ENCODE results near the gene PLAC1. TPM values are rescaled to one million over a fixed set of nuclear protein-coding genes. Genes with fewer than 3 reads are reported as not detected.

The PLAC1 gene
- total and polyA plus RNA-seq, 5 donors from 2014 or later: not detected

DNA sequence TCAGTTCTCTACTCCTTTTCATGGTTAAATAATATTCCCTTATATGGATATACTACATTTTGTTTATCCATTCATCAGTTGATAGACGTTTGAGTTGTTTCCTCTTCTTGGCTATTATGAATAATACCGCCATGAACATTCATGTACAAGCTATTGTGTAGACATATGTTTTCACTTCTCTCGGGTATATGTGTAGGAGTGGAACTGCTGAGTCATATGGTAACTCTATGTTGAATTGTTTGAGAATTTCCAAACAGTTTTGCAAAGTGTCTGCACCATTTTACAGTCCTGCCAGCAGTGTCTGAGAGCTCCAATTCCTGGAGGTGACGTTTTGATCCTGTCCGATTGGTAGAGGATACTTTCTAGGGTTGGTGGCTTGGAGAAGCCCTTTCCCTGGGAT, 23.6 kb downstream of the PLAC1 start:
- Histone ChIP-seq H3K36me3 (ENCODE audit: control insufficient read depth, insufficient read depth, low read length) (no peaks in the 10 kb centered on the region), H3K27me3 (ENCODE audit: control insufficient read depth, insufficient read depth, low read length) (no peaks in the 10 kb centered on the region), H3K4me3 (ENCODE audit: low read depth, low read length) (no peak overlapping the region), H3K9me3 (ENCODE audit: control insufficient read depth in 2 of 2, low read length in 2 of 2) (no peaks in the 10 kb centered on the region), H3K27ac (ENCODE audit: insufficient read depth, low read length, poor library complexity, severe bottlenecking) (no peak overlapping the region), H3K4me1 (ENCODE audit: control insufficient read depth, insufficient read depth, low read length, poor library complexity, severe bottlenecking) (no peaks in the 10 kb centered on the region)
- ATAC-seq (ENCODE audit: low read depth in 2 of 2) (no peak), DNase-seq (no peak)
- Mint-ChIP-seq H3K9me3 (peaks cover 0 to 2% (median 0%) of the 10 kb centered on the region in 7 donors), H3K4me1 (no peaks in the 10 kb centered on the region), H3K36me3 (no peaks in the 10 kb centered on the region), H3K27me3 (no peaks in the 10 kb centered on the region), H3K4me3 (no peak overlapping the region), H3K27ac (no peak overlapping the region)

DNA sequence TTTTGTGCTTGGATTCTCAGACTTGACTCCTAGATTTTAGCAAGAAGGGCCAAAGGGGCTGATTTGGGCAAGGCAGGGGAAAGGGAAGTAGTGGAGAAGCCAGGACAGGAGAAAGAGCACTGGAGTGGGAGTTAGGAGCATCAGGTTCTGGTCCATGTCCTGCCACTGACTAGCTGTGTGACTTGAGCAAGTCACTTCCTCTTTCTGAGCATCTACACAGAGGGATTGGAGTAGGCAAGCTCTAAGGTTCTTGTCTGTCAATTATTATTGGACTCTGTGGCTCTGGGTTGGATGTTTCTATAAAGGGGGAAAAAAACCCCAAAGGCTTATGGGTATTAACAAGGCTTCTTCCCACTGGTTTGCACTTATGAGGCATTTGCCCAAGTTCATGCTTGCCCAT, 24.4 kb downstream of the PLAC1 start:
- H3K9me3 Mint-ChIP-seq: peaks cover 0 to 2% (median 0%) of the 10 kb centered on the region in 7 donors
- H3K4me3 ChIP-seq (ENCODE audit: low read depth, low read length): no peak overlapping the region
- H3K27ac Mint-ChIP-seq: no peak overlapping the region

DNA sequence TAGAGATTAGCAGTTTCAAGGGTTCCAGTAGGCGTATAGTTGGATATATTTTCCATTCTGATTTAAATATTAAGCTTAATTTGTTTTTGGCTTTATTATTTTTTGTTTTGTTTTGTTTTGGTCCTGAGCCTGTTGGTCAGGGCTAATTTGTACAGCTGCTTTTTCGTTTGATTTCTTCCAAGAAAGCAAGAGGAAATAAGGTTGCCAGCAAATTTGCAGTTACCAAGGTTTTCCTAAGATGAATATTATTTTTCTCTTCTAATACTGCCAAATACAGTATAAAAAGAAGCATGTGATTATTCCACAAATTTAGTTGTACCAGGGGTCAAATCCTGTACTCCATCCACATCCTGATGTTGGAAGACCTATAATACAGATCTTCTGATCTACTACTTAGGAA, 24.9 kb downstream of the PLAC1 start:
- no peaks in the 10 kb centered on the region for H3K27me3 ChIP-seq (ENCODE audit: control insufficient read depth, insufficient read depth, low read length)
- Mint-ChIP-seq H3K9me3 (peaks cover 0 to 2% (median 0%) of the 10 kb centered on the region in 7 donors), H3K36me3 (no peaks in the 10 kb centered on the region), H3K27ac (no peak overlapping the region), H3K4me1 (no peaks in the 10 kb centered on the region), H3K4me3 (no peak overlapping the region), H3K27me3 (no peaks in the 10 kb centered on the region)
- DNase-seq: no peak
- no peaks in the 10 kb centered on the region for H3K36me3 ChIP-seq (ENCODE audit: control insufficient read depth, insufficient read depth, low read length)
- H3K9me3 ChIP-seq (ENCODE audit: control insufficient read depth in 2 of 2, low read length in 2 of 2): no peaks in the 10 kb centered on the region
- H3K27ac ChIP-seq (ENCODE audit: insufficient read depth, low read length, poor library complexity, severe bottlenecking): no peak overlapping the region
- no peak for ATAC-seq (ENCODE audit: low read depth in 2 of 2)
- no peak overlapping the region for H3K4me3 ChIP-seq (ENCODE audit: low read depth, low read length)
- H3K4me1 ChIP-seq (ENCODE audit: control insufficient read depth, insufficient read depth, low read length, poor library complexity, severe bottlenecking): no peaks in the 10 kb centered on the region

More for the DNA sequence above, 24.4 kb downstream of the PLAC1 start:
- ATAC-seq (ENCODE audit: low read depth in 2 of 2): no peak
- Mint-ChIP-seq H3K4me3 (no peak overlapping the region), H3K27me3 (no peaks in the 10 kb centered on the region), H3K36me3 (no peaks in the 10 kb centered on the region), H3K4me1 (no peaks in the 10 kb centered on the region)
- Histone ChIP-seq H3K27me3 (ENCODE audit: control insufficient read depth, insufficient read depth, low read length) (no peaks in the 10 kb centered on the region), H3K27ac (ENCODE audit: insufficient read depth, low read length, poor library complexity, severe bottlenecking) (no peak overlapping the region), H3K36me3 (ENCODE audit: control insufficient read depth, insufficient read depth, low read length) (no peaks in the 10 kb centered on the region), H3K9me3 (ENCODE audit: control insufficient read depth in 2 of 2, low read length in 2 of 2) (no peaks in the 10 kb centered on the region), H3K4me1 (ENCODE audit: control insufficient read depth, insufficient read depth, low read length, poor library complexity, severe bottlenecking) (no peaks in the 10 kb centered on the region)
- no peak for DNase-seq

DNA sequence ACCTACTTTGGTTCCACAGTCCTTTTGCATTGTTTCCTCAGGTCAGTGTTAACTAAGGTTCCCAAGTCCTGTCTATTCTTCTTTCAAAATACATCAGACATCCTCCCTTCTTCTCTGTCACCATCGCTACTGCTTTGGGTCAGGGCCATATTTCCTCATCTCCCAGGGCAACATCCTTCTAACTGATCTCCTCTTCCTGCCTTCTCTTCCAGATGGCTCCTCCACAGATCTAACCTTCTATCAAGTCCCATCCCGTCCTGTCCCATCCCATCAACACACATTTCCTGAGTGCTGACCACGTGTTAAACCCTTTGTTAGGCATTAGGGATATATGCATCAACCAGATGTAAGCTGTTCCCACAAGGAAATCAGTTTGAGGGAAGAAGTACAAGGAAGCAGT, 25.9 kb downstream of the PLAC1 start:
- Histone ChIP-seq H3K4me3 (ENCODE audit: low read depth, low read length) (no peak overlapping the region), H3K4me1 (ENCODE audit: control insufficient read depth, insufficient read depth, low read length, poor library complexity, severe bottlenecking) (no peaks in the 10 kb centered on the region), H3K9me3 (ENCODE audit: control insufficient read depth in 2 of 2, low read length in 2 of 2) (no peaks in the 10 kb centered on the region), H3K27ac (ENCODE audit: insufficient read depth, low read length, poor library complexity, severe bottlenecking) (no peak overlapping the region), H3K36me3 (ENCODE audit: control insufficient read depth, insufficient read depth, low read length) (no peaks in the 10 kb centered on the region), H3K27me3 (ENCODE audit: control insufficient read depth, insufficient read depth, low read length) (no peaks in the 10 kb centered on the region)
- no peak overlapping the region for H3K4me3 Mint-ChIP-seq
- DNase-seq (no peak), ATAC-seq (ENCODE audit: low read depth in 2 of 2) (no peak)
- no peaks in the 10 kb centered on the region for H3K36me3 Mint-ChIP-seq
- H3K4me1 Mint-ChIP-seq: no peaks in the 10 kb centered on the region
- H3K27ac Mint-ChIP-seq: no peak overlapping the region
- H3K27me3 Mint-ChIP-seq: no peaks in the 10 kb centered on the region
- H3K9me3 Mint-ChIP-seq: peaks cover 0 to 2% (median 0%) of the 10 kb centered on the region in 7 donors

DNA sequence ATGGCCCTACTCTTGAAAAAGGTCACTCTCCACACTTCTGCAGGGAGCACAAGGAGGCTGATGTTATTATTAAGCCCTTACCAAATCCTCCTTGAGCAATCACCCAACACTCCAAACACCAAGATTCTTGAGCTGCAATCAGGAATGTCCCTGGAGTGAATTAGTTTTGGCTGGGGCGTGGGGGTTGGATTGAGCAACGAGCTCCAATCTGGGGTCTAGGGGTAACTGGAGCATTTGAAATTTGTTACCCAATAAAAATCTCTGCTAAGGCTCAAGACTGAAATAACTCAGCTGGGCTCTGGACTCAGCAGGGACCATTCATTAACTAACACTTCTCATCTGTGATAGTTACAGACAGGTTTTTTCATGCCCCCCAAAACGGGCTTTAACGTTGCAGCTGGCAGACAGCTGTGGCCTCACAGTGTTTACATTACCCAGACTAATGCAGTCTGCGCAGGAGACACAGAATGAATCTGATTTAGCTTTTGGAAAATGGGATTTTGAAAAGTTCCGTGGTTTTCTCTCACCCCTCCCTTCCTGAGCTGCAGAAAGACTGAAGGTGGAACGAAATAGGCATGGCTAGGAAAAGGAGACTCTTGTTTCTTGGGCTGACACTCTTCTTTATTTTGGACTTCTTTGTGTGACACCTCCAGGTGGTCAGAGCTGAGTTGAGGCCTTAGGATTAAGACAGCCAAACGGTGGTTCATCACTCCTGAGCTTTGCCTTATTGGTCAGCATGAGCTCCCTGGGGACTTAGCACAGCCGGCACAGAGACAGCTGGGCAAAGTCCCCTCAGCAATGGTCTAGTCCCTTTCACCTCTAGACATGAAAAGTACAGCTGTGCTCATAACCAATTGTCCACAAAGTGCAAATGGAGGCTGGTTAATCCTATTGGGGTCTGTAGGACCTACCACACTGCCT, 26.6 kb downstream of the PLAC1 start:
- Mint-ChIP-seq H3K4me3 (no peak overlapping the region), H3K4me1 (no peaks in the 10 kb centered on the region), H3K27ac (no peak overlapping the region), H3K27me3 (no peaks in the 10 kb centered on the region), H3K36me3 (no peaks in the 10 kb centered on the region), H3K9me3 (peaks cover 0 to 2% (median 0%) of the 10 kb centered on the region in 7 donors)
- no peak for ATAC-seq (ENCODE audit: low read depth in 2 of 2)
- H3K4me3 ChIP-seq (ENCODE audit: low read depth, low read length): no peak overlapping the region
- H3K9me3 ChIP-seq (ENCODE audit: control insufficient read depth in 2 of 2, low read length in 2 of 2): no peaks in the 10 kb centered on the region
- DNase-seq: no peak
- H3K36me3 ChIP-seq (ENCODE audit: control insufficient read depth, insufficient read depth, low read length): no peaks in the 10 kb centered on the region
- H3K27me3 ChIP-seq (ENCODE audit: control insufficient read depth, insufficient read depth, low read length): no peaks in the 10 kb centered on the region
- H3K4me1 ChIP-seq (ENCODE audit: control insufficient read depth, insufficient read depth, low read length, poor library complexity, severe bottlenecking): no peaks in the 10 kb centered on the region
- no peak overlapping the region for H3K27ac ChIP-seq (ENCODE audit: insufficient read depth, low read length, poor library complexity, severe bottlenecking)

DNA sequence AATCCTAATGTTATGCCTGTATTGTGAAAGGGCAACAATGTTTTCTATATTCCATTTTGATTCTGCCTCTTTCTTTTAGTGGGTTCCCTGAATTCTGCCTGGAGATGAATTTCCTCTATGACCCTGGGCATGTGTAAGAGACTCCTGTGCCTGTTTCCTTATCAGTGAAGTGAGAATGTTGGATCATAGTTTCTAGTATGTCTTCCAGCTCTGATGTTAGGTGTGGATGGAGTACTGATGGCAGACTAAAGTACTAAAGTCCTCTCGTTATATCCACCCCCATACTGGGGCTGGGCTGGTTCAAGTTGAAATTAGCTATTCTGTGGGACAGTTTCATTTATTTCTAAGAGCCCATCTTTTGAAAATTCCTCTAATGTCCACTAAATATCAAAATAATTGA, 29.6 kb downstream of the PLAC1 start:
- no peak for ATAC-seq (ENCODE audit: low read depth in 2 of 2)
- no peaks in the 10 kb centered on the region for H3K4me1 Mint-ChIP-seq
- Histone ChIP-seq H3K4me1 (ENCODE audit: control insufficient read depth, insufficient read depth, low read length, poor library complexity, severe bottlenecking) (no peaks in the 10 kb centered on the region), H3K9me3 (ENCODE audit: control insufficient read depth in 2 of 2, low read length in 2 of 2) (no peaks in the 10 kb centered on the region), H3K27me3 (ENCODE audit: control insufficient read depth, insufficient read depth, low read length) (no peaks in the 10 kb centered on the region), H3K36me3 (ENCODE audit: control insufficient read depth, insufficient read depth, low read length) (no peaks in the 10 kb centered on the region), H3K27ac (ENCODE audit: insufficient read depth, low read length, poor library complexity, severe bottlenecking) (no peak overlapping the region), H3K4me3 (ENCODE audit: low read depth, low read length) (no peak overlapping the region)
- no peak overlapping the region for H3K27ac Mint-ChIP-seq
- no peak overlapping the region for H3K4me3 Mint-ChIP-seq
- DNase-seq: no peak
- peaks cover 6% of the 10 kb centered on the region for H3K27me3 Mint-ChIP-seq
- H3K9me3 Mint-ChIP-seq: peaks cover 0 to 2% (median 0%) of the 10 kb centered on the region in 7 donors
- H3K36me3 Mint-ChIP-seq: no peaks in the 10 kb centered on the region

DNA sequence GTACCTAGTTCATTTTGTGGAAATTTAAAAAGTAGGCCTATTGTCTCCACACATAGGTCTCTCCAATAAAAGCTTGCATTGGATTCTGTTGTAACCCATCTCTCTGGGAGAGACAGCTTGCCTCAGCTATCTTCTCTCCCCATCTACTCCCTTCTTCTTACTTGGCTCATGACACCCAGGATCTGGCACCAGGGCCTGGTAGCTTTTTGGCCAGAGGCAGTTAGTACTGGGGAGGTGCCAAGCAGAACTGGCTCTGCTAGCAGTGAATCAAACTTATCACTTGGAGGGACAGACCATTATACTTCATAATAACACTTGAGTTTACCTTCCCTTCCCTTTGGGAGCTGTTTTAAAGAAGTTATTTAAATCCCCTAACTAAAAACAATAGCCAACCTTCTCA, 31.8 kb downstream of the PLAC1 start:
- Histone ChIP-seq H3K36me3 (ENCODE audit: control insufficient read depth, insufficient read depth, low read length) (no peaks in the 10 kb centered on the region), H3K4me1 (ENCODE audit: control insufficient read depth, insufficient read depth, low read length, poor library complexity, severe bottlenecking) (no peaks in the 10 kb centered on the region), H3K9me3 (ENCODE audit: control insufficient read depth in 2 of 2, low read length in 2 of 2) (no peaks in the 10 kb centered on the region), H3K27me3 (ENCODE audit: control insufficient read depth, insufficient read depth, low read length) (no peaks in the 10 kb centered on the region), H3K4me3 (ENCODE audit: low read depth, low read length) (no peak overlapping the region), H3K27ac (ENCODE audit: insufficient read depth, low read length, poor library complexity, severe bottlenecking) (no peak overlapping the region)
- Mint-ChIP-seq H3K27ac (no peak overlapping the region), H3K4me1 (peaks cover 0 to 5% (median 0%) of the 10 kb centered on the region in 4 donors), H3K27me3 (peaks cover 6% of the 10 kb centered on the region), H3K4me3 (no peak overlapping the region), H3K36me3 (no peaks in the 10 kb centered on the region), H3K9me3 (no peaks in the 10 kb centered on the region)
- DNase-seq (no peak), ATAC-seq (ENCODE audit: low read depth in 2 of 2) (no peak)

DNA sequence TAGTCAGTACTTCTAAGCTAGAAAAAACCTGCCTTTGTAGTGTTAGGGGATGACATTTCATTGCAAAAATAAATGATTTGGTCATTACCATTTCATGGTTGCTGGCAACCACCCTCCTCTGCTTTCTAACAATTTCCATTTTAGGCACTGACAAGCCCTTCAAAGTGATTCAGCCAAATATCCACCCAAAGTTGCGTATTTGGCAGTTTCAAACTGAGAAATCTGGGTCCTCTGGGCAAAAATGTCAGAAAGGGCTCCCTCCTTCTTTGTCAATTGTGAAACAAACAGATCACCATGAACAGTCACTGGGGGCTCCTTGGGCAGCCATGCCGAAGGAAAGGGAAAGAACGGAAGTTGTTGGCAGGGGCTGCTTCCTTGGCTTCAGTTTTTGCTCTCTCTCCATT, 33.0 kb downstream of the PLAC1 start:
- Mint-ChIP-seq H3K36me3 (no peaks in the 10 kb centered on the region), H3K4me1 (peaks cover 0 to 5% (median 0%) of the 10 kb centered on the region in 4 donors), H3K27ac (no peak overlapping the region), H3K9me3 (no peaks in the 10 kb centered on the region), H3K4me3 (no peak overlapping the region), H3K27me3 (peaks cover 6% of the 10 kb centered on the region)
- H3K27ac ChIP-seq (ENCODE audit: insufficient read depth, low read length, poor library complexity, severe bottlenecking): no peak overlapping the region
- no peak for ATAC-seq (ENCODE audit: low read depth in 2 of 2)
- H3K27me3 ChIP-seq (ENCODE audit: control insufficient read depth, insufficient read depth, low read length): no peaks in the 10 kb centered on the region
- no peaks in the 10 kb centered on the region for H3K4me1 ChIP-seq (ENCODE audit: control insufficient read depth, insufficient read depth, low read length, poor library complexity, severe bottlenecking)
- H3K36me3 ChIP-seq (ENCODE audit: control insufficient read depth, insufficient read depth, low read length): no peaks in the 10 kb centered on the region
- no peak overlapping the region for H3K4me3 ChIP-seq (ENCODE audit: low read depth, low read length)
- DNase-seq: no peak
- no peaks in the 10 kb centered on the region for H3K9me3 ChIP-seq (ENCODE audit: control insufficient read depth in 2 of 2, low read length in 2 of 2)

Data from CD4-positive, CD25-positive, alpha-beta regulatory T cell (primary cell).